OCI-LY3 (cell line): Measurements from ENCODE around the gene CDK12.
"Not testable (repeated sequence)": the region's sequence is repeated elsewhere in the genome, so short reads cannot be mapped to it uniquely, and the experiment has no call there.

Experiments used
- CTCF ChIP-seq: fragments of 200-600, 300-600 bp; sonication (generic); IDR thresholded peaks from 2 replicates; pipeline ENCODE4 v1.5.1; 2014; ENCODE audit warnings: antibody characterized with exemption, low read length, low read depth
- EZH2phosphoT487 ChIP-seq: fragments of 200-600 bp; shearing (Covaris generic); IDR thresholded peaks from 2 replicates; pipeline ENCODE4 v1.6.1; 2018; ENCODE audit warnings: antibody characterized with exemption, mixed run types, low read depth

GRCh38 chr17:39496921-39497320 lies 35.6 kb downstream of the CDK12 start:
- TF ChIP-seq CTCF, EZH2phosphoT487: not testable (repeated sequence)
